RWPE1 (cell line): ENCODE data around the gene GRID1.

Source experiments
- CTCF ChIA-PET: fragments of 350-600 bp; sonication (Branson Sonifier 250); formaldehyde crosslinking; extraction: SDS; loops from one replicate; lab custom pipeline; 2021; lab: Yijun Ruan, JAX
- POLR2A ChIA-PET: fragments of 400-600 bp; formaldehyde crosslinking; extraction: SDS; loops from one replicate; lab custom pipeline; 2020; ENCODE audit warnings: antibody characterized with exemption; ENCODE audit not compliant: low non-redundant PET; lab: Yijun Ruan, JAX
- DNase-seq: peaks from one replicate; pipeline ENCODE4 v3.0.0; 2012; ENCODE audit warnings: low spot score
- H3K27ac ChIP-seq: fragments of 450-650 bp; 2 replicates; pipeline ENCODE4 v1.5.1; 2017
- CTCF ChIP-seq: fragments of 450-650 bp; conservative IDR thresholded peaks from 2 replicates; pipeline ENCODE4 v1.5.1; 2017; ENCODE audit warnings: low read depth, mild to moderate bottlenecking

GRID1 gene

GRCh38 chr10:86135191-86135590 lies 231.4 kb downstream of the GRID1 start:
- H3K27ac ChIP-seq, result no peak overlapping the region
- POLR2A ChIA-PET, result no interaction called here
- no peak for DNase-seq
- CTCF ChIA-PET, result no interaction called here
- no peak for TF ChIP-seq CTCF

- POLR2A ChIA-PET, result no interaction called here
- H3K27ac ChIP-seq, result no peak overlapping the region
- CTCF ChIA-PET, result interaction anchor here (0.6 kb wide), 1 partner anchor 17 kb away, joined by 4 read pairs; no protein-coding TSS in a partner anchor
- no peak for DNase-seq
- TF ChIP-seq CTCF, result no peak
Observed at GRCh38 chr10:86130737-86131475, 235.7 kb downstream of the GRID1 start.

- H3K27ac ChIP-seq, result no peak overlapping the region
- CTCF ChIA-PET, result no interaction called here
- DNase-seq, result no peak
- POLR2A ChIA-PET, result no interaction called here
- TF ChIP-seq CTCF, result no peak
Observed at GRCh38 chr10:86130041-86130440, 236.6 kb downstream of the GRID1 start.

- POLR2A ChIA-PET, result no interaction called here
- CTCF ChIA-PET, result no interaction called here
- DNase-seq, result no peak
- TF ChIP-seq CTCF, result no peak
- no peak overlapping the region for H3K27ac ChIP-seq
Observed at GRCh38 chr10:86128360-86128759, 238.2 kb downstream of the GRID1 start.

GRCh38 chr10:86127274-86127819 lies 239.2 kb downstream of the GRID1 start:
- ChIA-PET CTCF (interaction anchor here (0.6 kb wide), 1 partner anchor 1590 kb away, joined by 3 read pairs; no protein-coding TSS in a partner anchor), POLR2A (no interaction called here)
- no peak for TF ChIP-seq CTCF
- no peak for DNase-seq
- no peak overlapping the region for H3K27ac ChIP-seq

GRCh38 chr10:86124734-86125133 lies 241.9 kb downstream of the GRID1 start:
- ChIA-PET POLR2A (no interaction called here), CTCF (interaction anchor here (0.5 to 0.9 kb wide), 2 partner anchors 15 to 31 kb away, joined by 3 read pairs; no protein-coding TSS in a partner anchor)
- no peak overlapping the region for H3K27ac ChIP-seq
- no peak for DNase-seq
- no peak for TF ChIP-seq CTCF
